ENCODE measurements around the gene ELOVL7.

ELOVL7 gene

DNA sequence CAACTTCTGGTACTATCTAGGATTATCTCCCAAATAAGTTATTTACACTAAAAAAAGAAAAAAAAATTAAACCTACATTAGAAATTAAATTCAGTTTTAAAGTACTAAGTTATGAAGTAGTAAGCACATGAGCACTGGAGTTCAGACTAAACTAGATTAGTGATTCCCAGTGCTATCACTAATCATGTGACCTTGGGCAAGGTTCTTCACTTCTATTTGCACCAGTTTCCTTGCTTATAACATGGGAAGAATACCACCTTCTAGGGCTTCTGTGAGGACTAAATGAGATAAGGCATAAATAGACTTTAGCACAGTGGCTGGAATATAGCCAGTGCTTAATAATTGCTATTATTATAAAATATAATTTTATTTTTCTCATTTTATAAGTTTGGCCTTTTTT lies 10.5 kb downstream of the ELOVL7 start:
- no peak for TF ChIP-seq SIN3A (IDR thresholded peaks at IDR 0.05; ENCODE audit: borderline replicate concordance, insufficient read depth, low read length)
- no peak for TF ChIP-seq TAF1 (IDR thresholded peaks at IDR 0.05; ENCODE audit: borderline replicate concordance, insufficient read depth, low read length)
- TF ChIP-seq, protein P1, sequence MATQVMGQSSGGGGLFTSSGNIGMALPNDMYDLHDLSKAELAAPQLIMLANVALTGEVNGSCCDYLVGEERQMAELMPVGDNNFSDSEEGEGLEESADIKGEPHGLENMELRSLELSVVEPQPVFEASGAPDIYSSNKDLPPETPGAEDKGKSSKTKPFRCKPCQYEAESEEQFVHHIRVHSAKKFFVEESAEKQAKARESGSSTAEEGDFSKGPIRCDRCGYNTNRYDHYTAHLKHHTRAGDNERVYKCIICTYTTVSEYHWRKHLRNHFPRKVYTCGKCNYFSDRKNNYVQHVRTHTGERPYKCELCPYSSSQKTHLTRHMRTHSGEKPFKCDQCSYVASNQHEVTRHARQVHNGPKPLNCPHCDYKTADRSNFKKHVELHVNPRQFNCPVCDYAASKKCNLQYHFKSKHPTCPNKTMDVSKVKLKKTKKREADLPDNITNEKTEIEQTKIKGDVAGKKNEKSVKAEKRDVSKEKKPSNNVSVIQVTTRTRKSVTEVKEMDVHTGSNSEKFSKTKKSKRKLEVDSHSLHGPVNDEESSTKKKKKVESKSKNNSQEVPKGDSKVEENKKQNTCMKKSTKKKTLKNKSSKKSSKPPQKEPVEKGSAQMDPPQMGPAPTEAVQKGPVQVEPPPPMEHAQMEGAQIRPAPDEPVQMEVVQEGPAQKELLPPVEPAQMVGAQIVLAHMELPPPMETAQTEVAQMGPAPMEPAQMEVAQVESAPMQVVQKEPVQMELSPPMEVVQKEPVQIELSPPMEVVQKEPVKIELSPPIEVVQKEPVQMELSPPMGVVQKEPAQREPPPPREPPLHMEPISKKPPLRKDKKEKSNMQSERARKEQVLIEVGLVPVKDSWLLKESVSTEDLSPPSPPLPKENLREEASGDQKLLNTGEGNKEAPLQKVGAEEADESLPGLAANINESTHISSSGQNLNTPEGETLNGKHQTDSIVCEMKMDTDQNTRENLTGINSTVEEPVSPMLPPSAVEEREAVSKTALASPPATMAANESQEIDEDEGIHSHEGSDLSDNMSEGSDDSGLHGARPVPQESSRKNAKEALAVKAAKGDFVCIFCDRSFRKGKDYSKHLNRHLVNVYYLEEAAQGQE (IDR thresholded peaks at IDR 0.05; ENCODE audit: insufficient read depth in 1 of 2, low read depth in 2 of 2, low read length in 2 of 2) = no peak
- no peak for TF ChIP-seq FOXP2 (optimal IDR thresholded peaks at IDR 0.05; ENCODE audit: borderline replicate concordance, extremely low read depth, extremely low read length, insufficient read depth)
- TF ChIP-seq POLR2AphosphoS5 (IDR thresholded peaks at IDR 0.05; ENCODE audit: low read depth, low read length) = no peak

DNA sequence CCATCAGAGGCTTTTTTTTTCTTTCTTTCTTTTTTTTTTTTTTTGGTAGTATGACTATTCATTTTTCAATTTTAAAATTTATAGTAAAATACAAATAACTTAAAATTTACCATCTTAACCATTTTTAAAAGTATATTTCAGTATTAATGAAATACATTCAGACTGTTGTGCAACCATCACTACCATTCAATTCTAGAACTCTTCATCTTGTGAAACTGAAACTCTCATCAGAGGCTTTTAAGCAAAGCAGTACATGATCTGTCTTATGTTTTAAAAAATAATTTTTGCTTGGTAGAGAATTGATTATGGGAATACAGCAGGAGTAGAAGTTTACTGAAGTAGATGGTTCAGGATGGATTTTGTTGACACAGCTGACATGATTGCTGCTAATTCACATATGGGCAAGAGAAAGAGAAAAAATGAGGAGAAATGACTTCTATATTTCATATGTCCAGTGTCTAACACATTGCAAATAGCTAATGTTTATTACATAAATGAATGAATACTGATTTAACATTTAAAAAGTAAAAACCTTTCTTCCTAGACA lies 13.4 kb downstream of the ELOVL7 start:
- TF ChIP-seq POLR2AphosphoS5 (IDR thresholded peaks at IDR 0.05; ENCODE audit: low read depth, low read length) (no peak), TAF1 (IDR thresholded peaks at IDR 0.05; ENCODE audit: borderline replicate concordance, insufficient read depth, low read length) (no peak), SIN3A (IDR thresholded peaks at IDR 0.05; ENCODE audit: borderline replicate concordance, insufficient read depth, low read length) (no peak), FOXP2 (optimal IDR thresholded peaks at IDR 0.05; ENCODE audit: borderline replicate concordance, extremely low read depth, extremely low read length, insufficient read depth) (no peak)
- TF ChIP-seq, protein P1 (IDR thresholded peaks at IDR 0.05; ENCODE audit: insufficient read depth in 1 of 2, low read depth in 2 of 2, low read length in 2 of 2) = no peak

DNA sequence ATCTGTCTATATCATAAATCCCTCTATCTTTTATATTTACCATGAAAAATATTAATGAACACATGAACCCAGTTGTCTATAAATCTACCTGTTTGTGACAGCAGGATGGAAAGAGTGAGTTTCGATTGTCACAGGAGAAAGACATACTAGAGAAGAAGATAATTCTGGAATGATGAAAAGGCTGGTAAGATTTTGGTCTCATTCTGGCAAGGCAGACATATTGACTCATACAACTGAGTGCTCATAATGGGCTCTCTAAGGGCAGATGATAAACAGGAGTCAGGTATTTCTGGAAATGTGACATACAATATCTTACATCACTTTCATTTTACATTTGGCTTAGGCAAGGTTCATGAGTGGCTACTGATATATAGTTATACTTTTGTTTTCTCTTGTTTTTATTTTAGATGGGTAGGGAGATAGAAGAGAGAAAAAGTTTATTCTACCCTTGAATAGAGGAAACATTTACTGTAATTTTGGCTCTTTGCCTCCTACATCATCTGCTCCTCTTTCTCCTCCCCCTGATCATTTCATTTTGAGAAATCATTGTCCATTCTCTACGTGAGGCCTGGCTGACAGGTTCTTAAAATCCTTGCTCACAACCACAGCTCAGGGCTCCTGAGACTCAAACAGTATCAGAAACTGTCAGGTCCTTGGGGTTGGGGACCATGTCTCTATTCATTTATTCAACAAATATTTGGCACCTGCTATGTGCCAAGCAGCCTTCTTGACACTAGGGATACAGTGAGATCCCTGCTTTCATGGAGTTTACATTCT lies 14.4 kb downstream of the ELOVL7 start:
- TF ChIP-seq FOXP2 (optimal IDR thresholded peaks at IDR 0.05; ENCODE audit: borderline replicate concordance, extremely low read depth, extremely low read length, insufficient read depth) = no peak
- no peak for TF ChIP-seq POLR2AphosphoS5 (IDR thresholded peaks at IDR 0.05; ENCODE audit: low read depth, low read length)

DNA sequence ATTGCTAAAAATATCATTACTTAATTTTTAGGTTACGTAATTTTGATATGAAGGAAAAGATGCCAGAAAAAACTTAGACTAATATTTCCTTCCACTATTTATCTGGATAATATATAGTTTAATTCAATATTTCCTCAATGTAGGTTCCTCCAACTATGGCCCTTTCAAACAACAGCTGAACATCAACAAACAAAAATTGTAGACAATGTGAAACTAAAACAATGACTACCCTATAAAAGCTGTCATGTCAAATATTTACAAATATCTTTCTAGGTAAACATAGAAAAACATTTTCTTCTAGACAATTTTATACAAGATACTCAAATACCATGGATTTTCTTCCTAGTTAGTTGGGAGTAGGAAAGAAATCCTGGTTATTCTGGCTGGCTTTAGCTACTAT lies 16.9 kb downstream of the ELOVL7 start:
- TF ChIP-seq, protein P1 (IDR thresholded peaks at IDR 0.05; ENCODE audit: insufficient read depth in 1 of 2, low read depth in 2 of 2, low read length in 2 of 2) = no peak
- TF ChIP-seq POLR2AphosphoS5 (IDR thresholded peaks at IDR 0.05; ENCODE audit: low read depth, low read length) (no peak), SIN3A (IDR thresholded peaks at IDR 0.05; ENCODE audit: borderline replicate concordance, insufficient read depth, low read length) (no peak), TAF1 (IDR thresholded peaks at IDR 0.05; ENCODE audit: borderline replicate concordance, insufficient read depth, low read length) (no peak), FOXP2 (optimal IDR thresholded peaks at IDR 0.05; ENCODE audit: borderline replicate concordance, extremely low read depth, extremely low read length, insufficient read depth) (no peak)

DNA sequence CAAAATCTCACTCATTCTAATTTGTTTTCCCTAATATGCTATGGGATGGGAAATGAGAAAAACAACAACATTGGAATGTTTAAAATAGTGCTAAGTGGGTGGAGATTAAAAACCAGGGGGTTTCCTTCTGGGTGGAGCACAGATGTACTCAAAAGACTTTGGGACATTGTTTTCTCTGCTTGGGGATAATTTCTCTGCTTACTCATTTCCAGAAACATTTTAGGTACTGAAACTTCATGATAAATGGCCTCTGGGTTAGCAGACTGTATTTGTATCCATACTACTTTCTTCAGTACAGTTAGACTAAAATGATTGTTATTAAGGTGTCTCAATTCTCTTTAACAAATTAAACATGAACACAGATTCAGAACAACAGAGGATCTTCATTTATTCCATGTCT lies 17.4 kb downstream of the ELOVL7 start:
- TF ChIP-seq, protein P1 (IDR thresholded peaks at IDR 0.05; ENCODE audit: insufficient read depth in 1 of 2, low read depth in 2 of 2, low read length in 2 of 2) = no peak
- no peak for TF ChIP-seq TAF1 (IDR thresholded peaks at IDR 0.05; ENCODE audit: borderline replicate concordance, insufficient read depth, low read length)
- no peak for TF ChIP-seq SIN3A (IDR thresholded peaks at IDR 0.05; ENCODE audit: borderline replicate concordance, insufficient read depth, low read length)
- no peak for TF ChIP-seq FOXP2 (optimal IDR thresholded peaks at IDR 0.05; ENCODE audit: borderline replicate concordance, extremely low read depth, extremely low read length, insufficient read depth)
- TF ChIP-seq POLR2AphosphoS5 (IDR thresholded peaks at IDR 0.05; ENCODE audit: low read depth, low read length) = no peak
